ENCODE data around the gene FAM187B.
A peak's percentile ranks its signal among the peaks of the same experiment; 100 is the strongest.
"Not testable (repeated sequence)": the region's sequence is repeated elsewhere in the genome, so short reads cannot be mapped to it uniquely, and the experiment has no call there.

Gene FAM187B

DNA sequence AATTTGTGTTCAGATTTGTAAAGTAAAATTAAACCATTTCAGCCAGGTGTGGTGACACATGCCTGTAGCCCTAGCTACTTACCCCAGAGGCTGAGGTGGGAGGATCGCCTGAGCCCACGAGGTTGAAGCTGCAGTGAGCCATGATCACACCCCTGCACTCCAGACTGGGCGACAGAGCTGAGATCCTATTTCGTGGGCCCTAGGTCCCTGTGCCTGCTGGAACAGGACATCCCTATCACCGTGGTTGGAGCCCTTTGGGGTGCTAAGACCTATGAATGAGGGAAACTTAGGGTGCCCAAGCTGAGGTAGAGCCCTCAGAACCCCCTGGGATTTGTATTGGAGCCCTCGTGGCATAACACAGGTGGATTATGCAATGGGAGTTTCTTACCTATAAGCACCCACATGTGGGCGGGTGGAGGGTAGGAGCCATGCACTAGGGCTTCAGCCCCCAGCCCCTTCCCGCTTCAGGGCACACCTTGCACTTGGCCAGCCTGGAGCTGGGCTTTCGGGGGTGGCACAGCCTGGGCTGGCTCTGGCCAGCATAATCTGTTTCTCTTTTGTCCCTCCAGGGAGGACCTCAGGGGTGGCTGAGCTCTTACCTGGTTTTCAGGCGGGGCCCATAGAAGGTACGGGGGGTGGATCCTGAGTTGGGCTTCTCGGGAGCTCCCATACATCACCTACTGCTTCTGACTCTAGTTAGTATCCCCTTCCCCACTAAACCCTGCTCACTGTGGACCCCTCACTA, 33.0 kb upstream of the FAM187B start:
- DNase-seq: no peak

- no peak for DNase-seq
Observed at GRCh38 chr19:35260694-35261304, 32.3 kb upstream of the FAM187B start.

DNA sequence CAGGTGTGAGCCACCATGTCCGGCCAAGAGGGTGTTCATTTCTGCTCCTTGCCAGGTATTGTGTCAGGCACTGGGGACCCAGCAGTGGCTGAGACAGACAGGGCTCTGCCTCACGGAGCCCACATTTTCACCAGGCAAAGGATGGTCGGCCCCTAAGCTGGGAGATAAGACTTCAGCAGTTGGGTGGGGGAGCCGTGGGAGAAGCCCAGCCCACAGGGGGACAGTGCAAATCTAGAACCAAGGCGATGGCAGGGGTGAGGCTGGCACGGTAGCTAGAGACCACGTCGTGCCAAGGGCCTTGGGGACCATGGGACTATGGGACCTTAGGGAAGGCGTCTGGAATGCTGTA, 28.5 kb upstream of the FAM187B start:
- DNase-seq: no peak

DNA sequence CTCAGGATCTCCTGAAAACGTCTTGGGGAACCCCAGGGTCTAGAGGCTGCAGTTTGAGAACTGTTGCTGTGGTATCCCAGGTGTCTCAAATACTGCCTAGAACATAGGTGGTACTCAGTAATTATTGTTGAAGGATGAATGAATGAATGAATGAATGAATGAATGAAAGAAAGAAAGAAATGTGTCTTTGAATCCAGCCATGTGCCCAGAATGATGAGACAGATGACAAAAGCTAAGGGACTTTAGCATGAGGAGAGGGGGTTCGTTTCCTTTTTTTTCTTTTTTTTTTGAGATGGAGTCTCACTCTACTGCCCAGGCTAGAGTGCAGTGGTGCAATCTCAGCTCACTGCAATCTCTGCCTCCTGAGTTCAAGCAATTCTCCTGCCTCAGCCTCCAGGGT, 28.0 kb upstream of the FAM187B start:
- DNase-seq: no peak

- DNase-seq: no peak
Observed at GRCh38 chr19:35254341-35255297, 26.1 kb upstream of the FAM187B start.

GRCh38 chr19:35253316-35254286, 25.1 kb upstream of the FAM187B start:
- DNase-seq: no peak

- DNase-seq: no peak
Observed at GRCh38 chr19:35251456-35251855, 22.9 kb upstream of the FAM187B start.

DNA sequence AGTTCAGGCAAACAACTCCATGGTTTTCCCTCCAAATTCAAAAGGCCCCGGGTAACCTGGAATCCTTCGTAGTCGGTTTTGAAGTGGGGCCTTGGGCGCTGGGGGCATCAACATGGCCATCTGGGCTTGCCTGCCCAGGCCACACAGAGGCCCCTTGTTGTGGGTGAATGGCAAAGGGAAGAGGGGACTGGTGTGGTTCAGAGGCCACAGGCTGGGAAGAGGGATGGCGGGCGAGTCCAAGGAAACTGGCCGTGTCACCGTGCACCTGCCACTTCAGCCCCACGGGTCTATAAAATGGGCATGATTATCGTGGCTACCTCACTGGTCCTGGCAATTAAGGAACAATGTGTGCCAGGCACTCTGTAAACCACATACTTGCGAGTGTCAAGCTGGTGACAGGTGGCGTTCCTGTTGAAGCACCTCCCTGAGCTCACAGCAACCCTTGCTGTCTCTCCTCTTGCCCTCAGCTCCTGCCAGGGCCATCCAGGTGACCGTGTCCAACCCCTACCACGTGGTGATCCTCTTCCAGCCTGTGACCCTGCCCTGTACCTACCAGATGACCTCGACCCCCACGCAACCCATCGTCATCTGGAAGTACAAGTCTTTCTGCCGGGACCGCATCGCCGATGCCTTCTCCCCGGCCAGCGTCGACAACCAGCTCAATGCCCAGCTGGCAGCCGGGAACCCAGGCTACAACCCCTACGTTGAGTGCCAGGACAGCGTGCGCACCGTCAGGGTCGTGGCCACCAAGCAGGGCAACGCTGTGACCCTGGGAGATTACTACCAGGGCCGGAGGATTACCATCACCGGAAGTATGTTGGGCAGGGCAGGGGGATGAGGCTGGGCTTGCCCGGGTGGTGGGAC, 21.5 kb upstream of the FAM187B start:
- no peak for DNase-seq

GRCh38 chr19:35249146-35249847, 20.8 kb upstream of the FAM187B start:
- no peak for DNase-seq

DNA sequence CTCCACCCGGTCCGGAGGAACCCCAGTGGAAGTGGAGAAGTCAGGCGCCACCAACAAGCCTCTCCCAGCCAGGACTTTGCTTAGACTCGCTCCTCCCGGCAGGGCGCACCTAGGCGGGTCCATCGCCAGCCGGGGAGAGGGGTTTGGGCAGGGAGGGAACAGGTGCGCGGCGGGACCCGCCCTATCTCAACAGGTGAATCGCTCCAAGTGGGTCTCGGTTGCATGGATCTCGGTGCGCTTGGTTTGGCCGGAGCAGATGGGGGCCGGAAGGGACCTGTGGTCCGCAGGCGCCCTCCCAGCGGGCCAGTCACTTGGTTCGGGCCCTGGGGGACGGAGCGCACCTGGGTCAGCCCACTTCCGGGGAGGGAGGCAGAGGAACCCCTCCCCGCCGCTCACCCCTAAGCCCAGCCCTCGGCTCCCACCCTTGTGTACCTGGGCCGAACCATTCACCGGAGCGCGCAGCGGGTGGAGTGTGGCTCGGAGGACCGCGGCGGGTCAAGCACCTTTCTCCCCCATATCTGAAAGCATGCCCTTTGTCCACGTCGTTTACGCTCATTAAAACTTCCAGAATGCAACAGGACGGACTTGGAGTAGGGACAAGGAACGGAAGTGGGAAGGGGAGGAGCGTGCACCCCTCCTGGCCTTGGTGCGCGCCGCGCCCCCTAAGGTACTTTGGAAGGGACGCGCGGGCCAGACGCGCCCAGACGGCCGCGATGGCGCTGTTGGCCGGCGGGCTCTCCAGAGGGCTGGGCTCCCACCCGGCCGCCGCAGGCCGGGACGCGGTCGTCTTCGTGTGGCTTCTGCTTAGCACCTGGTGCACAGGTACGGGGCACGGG, 20.0 kb upstream of the FAM187B start, which contains the start of gene LSR:
Gene LSR, plus strand, starts transcription at position 693 of the 836 bp plus-strand sequence. Its CDS starts 21 bp downstream, at position 714.
- peak; percentile 78 for DNase-seq

GRCh38 chr19:35247526-35248309, 19.2 kb upstream of the FAM187B start:
- peak; percentile 77 for DNase-seq

DNA sequence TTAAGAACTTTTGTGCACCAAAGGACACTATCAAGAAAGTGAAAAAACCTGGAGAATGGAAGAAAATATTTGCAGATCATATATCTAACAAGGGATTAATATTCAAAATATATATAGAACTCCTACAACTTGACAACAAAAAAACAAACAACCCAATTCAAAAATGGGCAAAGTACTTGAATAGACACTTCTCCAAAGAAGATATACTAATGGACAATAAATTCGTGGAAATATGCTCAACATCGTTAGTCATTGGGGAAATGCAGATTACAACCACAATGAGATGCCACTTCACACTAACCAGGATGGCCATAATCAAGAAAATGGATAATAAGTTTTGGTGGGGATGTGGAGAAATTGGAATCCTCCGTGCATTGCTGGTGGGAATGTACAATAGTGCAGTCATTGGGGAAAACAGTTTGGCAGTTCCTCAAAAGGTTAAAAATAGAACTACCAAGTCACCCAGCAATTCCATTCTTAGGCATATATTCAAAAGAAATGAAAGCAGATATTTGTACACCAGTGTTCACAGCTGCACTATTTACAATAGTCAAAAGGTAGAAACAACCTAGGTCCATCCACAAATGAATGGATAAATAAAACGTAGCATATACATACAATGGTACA, 18.0 kb upstream of the FAM187B start:
- DNase-seq: no peak

DNA sequence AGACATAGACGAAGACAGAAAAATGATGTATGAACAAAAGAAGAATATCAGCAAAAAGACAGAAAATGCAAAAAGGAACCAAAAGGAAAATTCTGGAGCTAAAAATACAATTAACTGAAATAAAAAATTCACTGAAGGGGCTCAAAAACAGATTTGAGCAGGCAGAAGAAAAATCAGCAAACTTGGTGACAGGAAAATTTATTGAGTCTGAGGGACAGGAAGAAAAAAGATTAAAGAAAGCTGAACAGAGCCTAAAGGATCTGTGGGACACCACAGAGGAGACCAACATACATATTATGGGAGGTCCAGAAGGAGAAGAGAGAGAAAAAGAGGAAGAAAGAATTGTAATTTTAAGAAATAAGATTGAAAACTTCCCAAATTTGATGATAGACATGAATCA, 12.9 kb upstream of the FAM187B start:
- DNase-seq: no peak

- DNase-seq: no peak
Observed at GRCh38 chr19:35240327-35240726, 11.8 kb upstream of the FAM187B start.

- DNase-seq: not testable (repeated sequence)
Observed at GRCh38 chr19:35239597-35239996, 11.1 kb upstream of the FAM187B start.

DNA sequence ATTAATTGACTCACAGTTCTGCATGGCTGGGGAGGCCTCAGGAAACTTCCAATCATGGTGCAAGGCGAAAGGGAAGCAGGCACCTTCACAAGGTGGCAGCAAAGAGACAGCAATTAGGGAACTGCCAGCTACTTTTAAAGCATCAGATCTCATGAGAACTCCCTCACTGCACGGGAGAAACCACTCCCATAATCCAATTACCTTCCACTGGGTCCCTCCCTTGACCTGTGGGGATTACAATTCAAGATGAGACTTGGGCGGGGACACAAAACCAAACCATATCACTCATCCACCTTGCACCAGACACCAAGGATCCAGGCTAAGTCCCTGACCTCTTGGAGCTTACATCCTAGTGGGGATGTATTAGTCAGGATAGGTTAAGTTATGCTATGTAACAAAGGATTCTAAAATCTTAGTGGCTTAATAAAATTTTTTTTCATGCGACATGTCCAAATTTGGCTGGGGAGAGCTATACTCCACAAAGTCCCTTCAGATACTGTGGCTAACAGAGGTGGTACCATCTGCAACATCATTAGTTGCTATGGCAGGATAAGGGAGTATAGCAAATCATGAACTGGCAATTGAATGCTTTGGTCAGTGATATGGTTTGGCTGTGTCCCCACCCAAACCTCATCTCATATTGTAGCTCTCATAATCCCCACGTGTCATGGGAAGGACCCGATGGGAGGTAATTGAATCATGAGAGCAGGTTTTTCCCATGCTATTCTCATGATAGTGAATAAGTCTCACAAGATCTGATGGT, 8.3 kb upstream of the FAM187B start:
- no peak for DNase-seq

DNA sequence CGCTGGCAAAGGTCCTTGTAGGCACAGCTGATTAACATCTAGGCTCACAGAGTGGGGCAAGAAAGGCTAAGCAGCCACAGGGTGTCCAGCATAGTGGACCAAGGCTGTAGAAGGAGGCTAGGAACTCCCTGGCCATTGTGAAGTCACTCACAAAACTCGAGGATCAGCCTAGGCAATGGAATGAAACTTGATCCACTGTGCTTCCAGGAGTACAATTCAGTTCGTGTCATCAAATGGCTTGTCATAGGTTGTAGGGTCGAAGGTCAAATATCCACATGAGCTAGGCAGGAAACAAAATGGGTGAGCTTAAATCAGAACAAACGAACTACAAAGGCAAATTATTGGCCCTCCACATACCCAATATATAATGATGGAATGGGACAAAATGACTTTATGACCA, 4.4 kb upstream of the FAM187B start:
- no peak for DNase-seq
